HG02970 (cell line): ENCODE data around the gene EXT2.

Experiments used
- ATAC-seq: cut with Tn5 transposase; IDR thresholded peaks from one replicate; pipeline ENCODE4 v1.9.1; 2021; ENCODE audit warnings: mild to moderate bottlenecking, moderate library complexity, moderate number of reproducible peaks; ENCODE audit not compliant: unreplicated experiment, low FRiP score

The EXT2 gene

GRCh38 chr11:44083906-44084305, 11.6 kb upstream of the EXT2 start:
- no peak for ATAC-seq

GRCh38 chr11:44085330-44085729, 10.1 kb upstream of the EXT2 start:
- ATAC-seq, result no peak

GRCh38 chr11:44088377-44088776, 7.1 kb upstream of the EXT2 start:
- no peak for ATAC-seq

GRCh38 chr11:44088871-44089270, 6.6 kb upstream of the EXT2 start:
- ATAC-seq, result no peak

- ATAC-seq, result no peak
Measured at GRCh38 chr11:44090539-44090938, 4.9 kb upstream of the EXT2 start.

- no peak for ATAC-seq
Measured at GRCh38 chr11:44094260-44094868, 1.1 kb upstream of the EXT2 start.

GRCh38 chr11:44096360-44097185, 1.1 kb downstream of the EXT2 start:
- ATAC-seq, result no peak

GRCh38 chr11:44097821-44098220, 2.3 kb downstream of the EXT2 start:
- no peak for ATAC-seq

- ATAC-seq, result no peak
Measured at GRCh38 chr11:44101098-44101497, 5.6 kb downstream of the EXT2 start.

GRCh38 chr11:44104481-44105294, 9.2 kb downstream of the EXT2 start:
- no peak for ATAC-seq

- ATAC-seq, result no peak
Measured at GRCh38 chr11:44108260-44108659, 12.8 kb downstream of the EXT2 start.

GRCh38 chr11:44110231-44110679, 14.8 kb downstream of the EXT2 start:
- peak; percentile 75 for ATAC-seq

GRCh38 chr11:44112091-44112821, 16.8 kb downstream of the EXT2 start:
- no peak for ATAC-seq

GRCh38 chr11:44113018-44113417, 17.5 kb downstream of the EXT2 start:
- no peak for ATAC-seq

GRCh38 chr11:44113572-44113971, 18.1 kb downstream of the EXT2 start:
- no peak for ATAC-seq

- no peak for ATAC-seq
Measured at GRCh38 chr11:44116234-44116830, 20.9 kb downstream of the EXT2 start.

GRCh38 chr11:44120169-44120568, 24.7 kb downstream of the EXT2 start:
- ATAC-seq, result no peak

GRCh38 chr11:44125598-44125997, 30.1 kb downstream of the EXT2 start:
- ATAC-seq, result no peak

- ATAC-seq, result no peak
Measured at GRCh38 chr11:44126304-44126703, 30.8 kb downstream of the EXT2 start.

GRCh38 chr11:44127130-44127529, 31.7 kb downstream of the EXT2 start:
- ATAC-seq, result no peak
